CD14-positive monocyte (primary cell): ENCODE data around the gene EIF3J. TPM values are rescaled to one million over a fixed set of nuclear protein-coding genes. Genes with fewer than 3 reads are reported as not detected.

Experiments
- DNase-seq, 3 donors: peaks; one replicate each; pipeline ENCODE4 v3.0.0-alpha.2; 2011 to 2022
- H2AFZ ChIP-seq: 2 replicates; pipeline ENCODE4 v1.6.0; 2012; ENCODE audit warnings: mild to moderate bottlenecking, low read depth, low read length, inconsistent platforms; ENCODE audit not compliant: insufficient read depth, poor library complexity, severe bottlenecking
- H3K27ac ChIP-seq, 2 donors: 1 replicate in 1 of 2; 2 replicates in 1 of 2; pipeline ENCODE4 v1.5.1; 2012 to 2013; ENCODE audit warnings: low read length in 2 of 2, control low read depth in 1 of 2, inconsistent platforms in 1 of 2, low read depth in 1 of 2, mild to moderate bottlenecking in 1 of 2
- H3K27me3 ChIP-seq, 2 donors: one replicate each; pipeline versions ENCODE4 v1.6.0 to v1.6.1; 2011 to 2013; ENCODE audit warnings: low read length in 2 of 2; ENCODE audit not compliant: control insufficient read depth in 2 of 2, insufficient read depth in 2 of 2
- H3K36me3 ChIP-seq, 2 donors: replicated peaks in 1 of 2; 1 replicate in 1 of 2; 2 replicates in 1 of 2; pipeline versions ENCODE4 v1.5.1 to v1.6.1; 2012 to 2013; ENCODE audit warnings: low read length in 2 of 2, control low read depth in 1 of 2, inconsistent platforms in 1 of 2, mild to moderate bottlenecking in 1 of 2; ENCODE audit not compliant: insufficient read depth in 2 of 2, control insufficient read depth in 1 of 2
- H3K4me1 ChIP-seq, 2 donors: 1 replicate in 1 of 2; 2 replicates in 1 of 2; pipeline versions ENCODE4 v1.5.1 to v1.6.1; 2012 to 2013; ENCODE audit warnings: low read length in 2 of 2, control low read depth in 1 of 2, inconsistent platforms in 1 of 2, mild to moderate bottlenecking in 1 of 2, moderate library complexity in 1 of 2; ENCODE audit not compliant: insufficient read depth in 2 of 2, control insufficient read depth in 1 of 2
- H3K4me2 ChIP-seq: replicated peaks from 2 replicates; pipeline ENCODE3; 2012; ENCODE audit warnings: low read length, moderate library complexity, mild to moderate bottlenecking; ENCODE audit not compliant: poor library complexity, severe bottlenecking; ENCODE audit errors: extremely low read depth
- H3K4me3 ChIP-seq, 3 experiments: fragments of 200-600 bp in 1 of 3; sonication (generic) in 1 of 3; replicated peaks in 1 of 3; 1 replicate in 2 of 3; 2 replicates in 1 of 3; pipeline ENCODE4 v1.5.1; 2011 to 2013; ENCODE audit warnings: low read length in 3 of 3, mild to moderate bottlenecking in 3 of 3, control low read depth in 2 of 3, low read depth in 2 of 3, inconsistent platforms in 1 of 3, moderate library complexity in 1 of 3
- H3K79me2 ChIP-seq: 2 replicates; pipeline ENCODE4 v1.6.0; 2012; ENCODE audit warnings: mild to moderate bottlenecking, control low read depth, inconsistent platforms, low read length, moderate library complexity; ENCODE audit not compliant: insufficient read depth
- H3K9ac ChIP-seq: 2 replicates; pipeline ENCODE4 v1.6.0; 2017; ENCODE audit warnings: low read length, mild to moderate bottlenecking; ENCODE audit not compliant: insufficient read depth, poor library complexity, severe bottlenecking
- H3K9me3 ChIP-seq, 2 donors: replicated peaks in 1 of 2; 1 replicate in 1 of 2; 2 replicates in 1 of 2; pipeline versions ENCODE4 v1.5.1 to v1.6.1; 2012 to 2013; ENCODE audit warnings: low read length in 2 of 2, control low read depth in 1 of 2; ENCODE audit not compliant: control insufficient read depth in 1 of 2, insufficient read depth in 1 of 2
- H4K20me1 ChIP-seq: 2 replicates; pipeline ENCODE4 v1.6.0; 2012; ENCODE audit warnings: mild to moderate bottlenecking, low read length, control low read depth, moderate library complexity; ENCODE audit not compliant: insufficient read depth
- H3K27ac Mint-ChIP-seq, 7 donors: one replicate each; pipeline ENCODE4 v1.8.0; 2020; ENCODE audit warnings: mild to moderate bottlenecking in 7 of 7, mixed read lengths in 7 of 7, moderate library complexity in 6 of 7, inconsistent platforms in 2 of 7
- H3K27me3 Mint-ChIP-seq, 3 donors: one replicate each; pipeline ENCODE4 v1.8.0; 2021 to 2022; ENCODE audit warnings: low read depth in 3 of 3, mild to moderate bottlenecking in 3 of 3, mixed read lengths in 3 of 3, moderate library complexity in 3 of 3, inconsistent platforms in 1 of 3
- H3K36me3 Mint-ChIP-seq, 2 donors: one replicate each; pipeline ENCODE4 v1.8.0; 2020; ENCODE audit warnings: mixed read lengths in 2 of 2, inconsistent platforms in 1 of 2, mild to moderate bottlenecking in 1 of 2
- H3K4me1 Mint-ChIP-seq: one replicate; pipeline ENCODE4 v1.8.0; 2020; ENCODE audit warnings: mild to moderate bottlenecking, mixed read lengths
- H3K4me3 Mint-ChIP-seq, 2 donors: one replicate each; pipeline ENCODE4 v1.8.0; 2020; ENCODE audit warnings: mild to moderate bottlenecking in 2 of 2, mixed read lengths in 2 of 2, moderate library complexity in 1 of 2
- H3K9me3 Mint-ChIP-seq, 7 donors: one replicate each; pipeline ENCODE4 v1.8.0; 2020 to 2022; ENCODE audit warnings: mixed read lengths in 7 of 7, mild to moderate bottlenecking in 6 of 7, moderate library complexity in 6 of 7, inconsistent platforms in 2 of 7
- WGBS: methylation state at CpG from one replicate; pipeline ENCODE4 v1.1.5; 2013; ENCODE audit warnings: missing lambda C conversion rate; ENCODE audit not compliant: insufficient coverage; 5-methylcytosine and 5-hydroxymethylcytosine counted together
- intact Hi-C, 2 donors: fragments of 100-400 bp; cut with micrococcal nuclease; formaldehyde crosslinking; loops; one replicate each; pipeline versions ENCODE4 v1.15.0 to v1.15.1; 2023
- polyA plus RNA-seq, 3 donors: library from polyadenylated mRNA; depleted of rRNA in 1 of 3; unstranded in 2 of 3; stranded (reverse) in 1 of 3; fragments of 300-500 nt in 2 of 3; fragments of >200 nt in 1 of 3; fragmentation: Illumina TruSeq in 2 of 3; gene quantifications; 1 replicate in 2 of 3; 2 replicates in 1 of 3; pipeline ENCODE4 v1.2.3, GENCODE V29; 2012 to 2021
- TF ChIP-seq, protein P1 (sequence below): fragments of 200-600 bp; IDR thresholded peaks from one replicate; pipeline ENCODE4 v1.8.0; 2022; ENCODE audit warnings: antibody characterized with exemption, mild to moderate bottlenecking

EIF3J gene
- polyA plus RNA-seq, 3 donors: 9.7 to 20.1 (median 13.5) TPM

DNA sequence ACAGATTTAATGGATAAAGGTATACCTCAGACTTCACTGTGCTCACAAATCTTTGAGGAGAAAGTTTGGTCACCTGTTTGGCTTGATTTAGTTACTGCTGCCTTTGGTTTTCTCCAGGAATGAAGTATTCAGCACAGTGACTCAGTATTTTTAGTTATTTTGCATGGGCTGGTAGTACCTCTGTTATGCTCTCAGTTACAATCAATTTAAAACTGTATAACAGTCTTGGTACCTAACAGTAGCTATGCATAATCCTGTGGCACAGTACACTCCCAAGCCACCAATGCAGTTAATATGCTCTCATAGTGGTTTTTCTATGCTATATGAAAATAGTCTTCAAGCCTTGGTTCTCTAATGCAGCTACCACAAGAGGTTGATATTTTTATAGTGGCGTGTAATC is 11.9 kb upstream of the EIF3J start:
- Histone ChIP-seq H3K27ac (no peak overlapping the region), H4K20me1 (no peaks in the 10 kb centered on the region), H3K4me1 (no peaks in the 10 kb centered on the region), H3K36me3 (peaks cover 40 to 77% of the 10 kb centered on the region in 2 donors), H3K9me3 (no peaks in the 10 kb centered on the region), H3K4me3 (no peak overlapping the region), H3K79me2 (no peaks in the 10 kb centered on the region), H3K4me2 (no peak overlapping the region), H3K27me3 (no peaks in the 10 kb centered on the region), H2AFZ (no peak overlapping the region), H3K9ac (no peak overlapping the region)
- H3K36me3 Mint-ChIP-seq: peaks cover 50 to 60% of the 10 kb centered on the region in 2 donors
- no peaks in the 10 kb centered on the region for H3K9me3 Mint-ChIP-seq
- no peaks in the 10 kb centered on the region for H3K4me1 Mint-ChIP-seq
- no peak for DNase-seq
- no peak overlapping the region for H3K27ac Mint-ChIP-seq
- WGBS: no CpG with 5 or more reads among the region's 1 CpG
- intact Hi-C loops: no loop called here
- TF ChIP-seq, protein P1, sequence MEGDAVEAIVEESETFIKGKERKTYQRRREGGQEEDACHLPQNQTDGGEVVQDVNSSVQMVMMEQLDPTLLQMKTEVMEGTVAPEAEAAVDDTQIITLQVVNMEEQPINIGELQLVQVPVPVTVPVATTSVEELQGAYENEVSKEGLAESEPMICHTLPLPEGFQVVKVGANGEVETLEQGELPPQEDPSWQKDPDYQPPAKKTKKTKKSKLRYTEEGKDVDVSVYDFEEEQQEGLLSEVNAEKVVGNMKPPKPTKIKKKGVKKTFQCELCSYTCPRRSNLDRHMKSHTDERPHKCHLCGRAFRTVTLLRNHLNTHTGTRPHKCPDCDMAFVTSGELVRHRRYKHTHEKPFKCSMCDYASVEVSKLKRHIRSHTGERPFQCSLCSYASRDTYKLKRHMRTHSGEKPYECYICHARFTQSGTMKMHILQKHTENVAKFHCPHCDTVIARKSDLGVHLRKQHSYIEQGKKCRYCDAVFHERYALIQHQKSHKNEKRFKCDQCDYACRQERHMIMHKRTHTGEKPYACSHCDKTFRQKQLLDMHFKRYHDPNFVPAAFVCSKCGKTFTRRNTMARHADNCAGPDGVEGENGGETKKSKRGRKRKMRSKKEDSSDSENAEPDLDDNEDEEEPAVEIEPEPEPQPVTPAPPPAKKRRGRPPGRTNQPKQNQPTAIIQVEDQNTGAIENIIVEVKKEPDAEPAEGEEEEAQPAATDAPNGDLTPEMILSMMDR: no peak
- peaks cover 0 to 1% (median 0%) of the 10 kb centered on the region in 3 donors for H3K27me3 Mint-ChIP-seq
- H3K4me3 Mint-ChIP-seq: no peak overlapping the region

DNA sequence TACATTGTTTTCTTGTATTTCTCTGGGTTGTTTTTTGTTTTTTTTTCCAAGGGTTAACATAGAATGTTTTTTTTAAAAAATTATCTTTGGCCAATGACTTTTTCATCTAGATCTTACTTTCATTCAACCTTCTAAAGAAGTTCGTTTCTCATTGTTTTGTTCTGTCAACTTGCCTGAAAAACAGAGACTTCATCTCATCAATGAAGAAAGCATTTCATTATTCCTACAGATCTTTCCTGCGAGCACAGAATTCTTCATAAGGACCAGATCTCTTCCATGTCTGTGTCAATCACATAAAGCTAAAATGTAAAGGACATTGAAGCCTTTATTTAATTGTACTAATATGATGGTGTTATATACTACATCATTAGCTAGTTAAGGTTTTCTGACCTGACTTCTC is 9.7 kb upstream of the EIF3J start:
- Mint-ChIP-seq H3K27ac (no peak overlapping the region), H3K4me3 (no peak overlapping the region), H3K36me3 (peaks cover 38 to 45% of the 10 kb centered on the region in 2 donors), H3K4me1 (no peaks in the 10 kb centered on the region), H3K27me3 (peaks cover 0 to 4% (median 0%) of the 10 kb centered on the region in 3 donors), H3K9me3 (peaks cover 0 to 3% (median 0%) of the 10 kb centered on the region in 7 donors)
- Histone ChIP-seq H3K4me2 (no peak overlapping the region), H4K20me1 (no peaks in the 10 kb centered on the region), H3K9me3 (no peaks in the 10 kb centered on the region), H3K27me3 (no peaks in the 10 kb centered on the region), H3K4me3 (no peak overlapping the region), H2AFZ (no peak overlapping the region), H3K9ac (no peak overlapping the region), H3K4me1 (no peaks in the 10 kb centered on the region), H3K27ac (no peak overlapping the region), H3K36me3 (peaks cover 34 to 55% of the 10 kb centered on the region in 2 donors), H3K79me2 (no peaks in the 10 kb centered on the region)
- DNase-seq: no peak
- WGBS: 100% methylated on average over 1 of the region's 2 CpGs
- intact Hi-C loops: no loop called here
- TF ChIP-seq, protein P1: no peak
